HG02759 (cell line): ENCODE measurements around the gene PSMB9.
A peak's percentile ranks its signal among the peaks of the same experiment; 100 is the strongest.
"Not testable (repeated sequence)": the region's sequence is repeated elsewhere in the genome, so short reads cannot be mapped to it uniquely, and the experiment has no call there.

Source experiments
- ATAC-seq: cut with Tn5 transposase; IDR thresholded peaks from one replicate; pipeline ENCODE4 v1.9.1; 2021; ENCODE audit warnings: mild to moderate bottlenecking, moderate library complexity; ENCODE audit not compliant: unreplicated experiment

The PSMB9 gene

GRCh38 chr6:32858194-32858593 lies 4.2 kb downstream of the PSMB9 start:
- no peak for ATAC-seq

GRCh38 chr6:32860674-32861073 lies 6.7 kb downstream of the PSMB9 start:
- no peak for ATAC-seq

GRCh38 chr6:32862725-32863124 lies 8.7 kb downstream of the PSMB9 start:
- no peak for ATAC-seq

- no peak for ATAC-seq
Observed at GRCh38 chr6:32865724-32866443, 11.9 kb downstream of the PSMB9 start.

GRCh38 chr6:32867022-32867477 lies 13.1 kb downstream of the PSMB9 start:
- ATAC-seq = no peak

- ATAC-seq = no peak
Observed at GRCh38 chr6:32867554-32868256, 13.7 kb downstream of the PSMB9 start.

GRCh38 chr6:32868257-32868788 lies 14.3 kb downstream of the PSMB9 start:
- ATAC-seq = no peak

- not testable (repeated sequence) for ATAC-seq
Observed at GRCh38 chr6:32873947-32874346, 20.0 kb downstream of the PSMB9 start.

- ATAC-seq = no peak
Observed at GRCh38 chr6:32876603-32877002, 22.6 kb downstream of the PSMB9 start.

GRCh38 chr6:32879691-32880090 lies 25.7 kb downstream of the PSMB9 start:
- no peak for ATAC-seq

GRCh38 chr6:32880962-32881361 lies 27.0 kb downstream of the PSMB9 start:
- not testable (repeated sequence) for ATAC-seq

GRCh38 chr6:32882879-32883250 lies 28.9 kb downstream of the PSMB9 start:
- ATAC-seq = no peak

GRCh38 chr6:32883789-32884188 lies 29.8 kb downstream of the PSMB9 start:
- ATAC-seq = no peak

- ATAC-seq = no peak
Observed at GRCh38 chr6:32885698-32886286, 31.8 kb downstream of the PSMB9 start.

GRCh38 chr6:32886681-32887383 lies 32.8 kb downstream of the PSMB9 start:
- no peak for ATAC-seq

GRCh38 chr6:32887616-32888015 lies 33.6 kb downstream of the PSMB9 start:
- ATAC-seq = no peak

GRCh38 chr6:32888576-32888975 lies 34.6 kb downstream of the PSMB9 start:
- ATAC-seq = no peak

GRCh38 chr6:32889533-32889932 lies 35.5 kb downstream of the PSMB9 start:
- ATAC-seq = no peak

- ATAC-seq = no peak
Observed at GRCh38 chr6:32890831-32891230, 36.8 kb downstream of the PSMB9 start.

- peak; percentile 97 for ATAC-seq
Observed at GRCh38 chr6:32894085-32895005, 40.4 kb downstream of the PSMB9 start.
